Skeletal muscle cell (primary cell): ENCODE results near the gene EPAS1.

Experiments
- DNase-seq: peaks from one replicate; pipeline ENCODE4 v3.0.0-alpha.2; 2010; ENCODE audit warnings: low read depth
- H3K4me3 ChIP-seq: 2 replicates; pipeline ENCODE4 v1.5.1; 2011; ENCODE audit warnings: low read depth, mild to moderate bottlenecking, control low read depth, low read length, moderate library complexity

Gene EPAS1

DNA sequence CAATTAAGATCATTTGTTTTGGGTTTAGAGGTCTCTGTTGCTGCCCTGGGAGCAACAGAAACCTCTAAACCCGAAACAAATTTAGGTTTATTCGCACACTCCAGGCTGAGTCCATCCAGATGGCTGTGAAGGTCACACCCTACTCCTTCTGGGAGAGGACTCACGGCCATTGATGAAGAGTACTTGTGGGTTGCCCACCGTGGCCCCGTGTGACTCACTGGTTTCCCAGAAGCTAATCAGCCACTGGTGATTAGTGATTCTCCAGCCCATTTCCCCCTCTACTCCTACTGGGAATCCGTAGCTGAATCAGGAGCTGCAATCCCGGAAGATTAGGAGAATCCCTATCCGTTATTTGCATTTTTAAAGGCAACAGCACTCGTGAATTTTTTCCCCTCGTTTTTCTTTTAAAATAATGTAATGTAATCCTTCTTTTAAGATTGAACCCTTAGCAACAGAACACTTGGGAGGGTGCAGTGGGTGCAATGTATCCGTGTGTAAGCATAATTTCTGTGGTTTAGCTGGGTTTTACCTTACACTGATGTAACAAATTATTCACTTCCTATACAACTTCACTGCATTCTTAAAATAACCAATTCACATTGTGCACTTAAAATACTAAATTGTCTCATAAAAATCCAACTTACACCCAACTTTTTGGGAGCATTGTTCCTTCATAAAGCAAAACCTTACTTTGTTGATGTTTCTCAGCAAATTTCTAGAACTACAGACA, 27.5 kb upstream of the EPAS1 start:
- DNase-seq: no peak
- H3K4me3 ChIP-seq: no peak overlapping the region

DNA sequence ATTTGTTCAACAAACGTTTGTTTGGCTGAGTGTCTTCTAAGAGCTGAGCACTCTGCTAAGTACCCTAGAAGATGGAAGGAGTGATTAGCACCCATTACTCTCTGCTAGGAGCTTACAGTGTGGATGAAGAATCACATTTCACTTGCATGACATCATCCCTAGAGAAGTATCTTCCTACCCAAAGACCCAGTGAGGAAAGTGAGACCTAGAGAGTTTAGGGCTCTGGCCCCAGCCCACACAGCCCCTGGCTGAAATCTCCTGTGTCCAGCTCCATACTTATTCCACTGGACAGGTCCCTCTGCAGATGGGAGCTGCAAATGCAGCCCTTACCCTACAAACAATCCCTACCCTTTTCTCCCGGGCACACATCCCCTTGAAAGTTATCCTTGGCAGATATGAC, 26.8 kb upstream of the EPAS1 start:
- DNase-seq: no peak
- no peak overlapping the region for H3K4me3 ChIP-seq

DNA sequence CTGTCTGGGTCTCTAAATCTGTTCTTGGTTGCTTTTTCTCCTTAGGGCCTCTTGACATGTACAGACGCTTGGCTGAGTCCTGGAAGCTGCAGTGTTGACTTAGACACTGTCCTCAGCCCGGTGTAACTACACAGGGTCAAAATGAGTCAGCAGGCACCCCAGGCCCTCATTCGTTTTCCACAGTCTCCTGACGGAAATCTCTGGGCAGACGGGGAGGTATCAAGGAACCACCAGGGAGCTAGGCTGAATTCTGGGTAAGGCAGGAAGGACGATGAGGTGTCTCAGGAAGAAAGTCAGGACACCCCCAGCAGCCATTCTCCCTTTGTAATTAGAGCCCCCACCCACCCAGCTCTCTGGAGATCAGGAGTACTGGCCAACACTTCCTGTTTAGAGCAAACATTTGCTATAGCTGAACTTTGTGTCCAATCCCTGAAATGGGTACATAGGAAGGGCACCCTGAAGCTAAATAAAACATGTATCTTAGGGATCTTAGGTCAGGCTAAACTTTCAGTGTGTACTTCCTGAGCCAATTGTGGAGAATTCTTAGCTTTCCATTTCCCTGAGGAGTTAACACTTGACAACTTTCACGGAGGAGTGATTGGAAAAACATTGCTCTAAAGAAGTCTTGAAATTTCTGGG, 23.9 kb upstream of the EPAS1 start:
- DNase-seq: no peak
- no peak overlapping the region for H3K4me3 ChIP-seq

DNA sequence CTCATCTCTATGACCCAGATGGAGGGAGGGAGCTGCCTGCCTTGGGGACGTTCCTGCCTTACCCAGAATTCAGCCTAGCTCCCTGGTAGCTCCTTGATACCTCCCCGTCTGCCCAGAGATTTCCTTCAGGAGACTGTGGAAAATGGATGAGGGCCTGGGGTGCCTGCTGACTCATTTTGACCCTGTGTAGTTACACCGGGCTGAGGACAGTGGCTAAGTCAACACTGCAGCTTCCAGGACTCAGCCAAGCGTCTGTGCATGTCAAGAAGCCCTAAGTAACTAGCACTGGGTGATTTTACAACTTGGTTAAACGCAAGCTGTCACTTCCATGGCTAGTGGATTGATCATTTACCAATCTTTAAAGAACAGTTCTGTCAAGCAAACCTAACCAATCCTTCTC, 23.3 kb upstream of the EPAS1 start:
- no peak for DNase-seq
- H3K4me3 ChIP-seq: no peak overlapping the region

DNA sequence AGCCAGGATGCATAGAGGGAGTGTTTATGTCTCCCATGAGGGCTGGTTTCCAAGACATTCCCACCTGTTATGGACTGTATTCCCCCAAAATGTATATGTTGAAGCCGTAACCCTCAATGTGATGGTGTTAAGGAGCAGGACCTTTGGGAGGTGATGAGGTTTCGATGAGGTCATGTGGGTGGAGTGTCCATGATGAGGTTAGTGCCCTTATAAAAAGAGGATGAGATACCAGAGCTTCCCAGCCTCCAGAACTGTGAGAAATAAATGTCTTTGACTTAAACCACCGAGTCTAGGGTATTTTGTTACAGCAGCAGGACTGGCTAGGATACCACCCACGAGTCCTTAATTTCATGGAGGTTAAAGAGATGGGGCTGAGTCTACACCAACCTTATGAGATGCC, 22.6 kb upstream of the EPAS1 start:
- no peak for DNase-seq
- H3K4me3 ChIP-seq: no peak overlapping the region

DNA sequence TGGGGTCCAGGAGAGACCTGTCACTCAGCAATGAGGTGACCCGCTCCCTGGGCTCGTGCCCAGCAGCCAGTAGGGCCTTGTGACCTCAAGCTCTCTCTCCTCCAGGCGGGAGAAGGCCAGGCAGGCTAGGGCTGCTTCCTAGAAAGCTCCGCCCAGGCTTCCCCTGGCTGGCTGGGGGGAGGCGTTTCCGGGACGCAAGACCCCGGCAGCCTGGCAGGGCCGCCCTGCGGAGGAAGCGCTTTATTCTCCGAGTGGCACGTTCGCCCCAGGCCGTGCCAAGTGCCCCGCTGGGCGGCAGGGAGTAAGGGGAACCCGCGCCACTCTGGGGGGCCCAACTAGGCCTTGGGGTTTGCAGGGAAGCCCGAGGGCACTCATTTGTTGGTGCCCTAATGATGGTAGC, 21.2 kb upstream of the EPAS1 start:
- H3K4me3 ChIP-seq: no peak overlapping the region
- DNase-seq: no peak

DNA sequence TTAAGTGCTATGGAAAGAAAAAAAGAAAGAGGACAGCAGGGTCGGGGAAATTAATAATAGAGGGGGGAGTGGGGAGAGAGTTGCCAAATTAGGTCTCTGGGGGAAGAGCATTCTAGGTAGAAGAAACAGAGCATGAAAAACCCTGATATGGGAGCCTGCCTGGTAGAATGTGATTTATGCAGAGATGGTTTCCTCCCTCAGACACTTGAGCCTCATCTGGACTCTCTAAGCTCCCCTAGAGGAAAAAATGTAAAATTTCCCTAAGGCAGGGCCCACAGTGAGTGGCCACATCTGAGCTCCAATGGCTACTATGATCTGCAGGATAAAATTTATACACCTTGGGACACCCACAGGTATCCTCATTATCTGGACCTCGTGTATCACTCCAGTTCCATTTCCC, 20.6 kb upstream of the EPAS1 start:
- no peak for DNase-seq
- no peak overlapping the region for H3K4me3 ChIP-seq

DNA sequence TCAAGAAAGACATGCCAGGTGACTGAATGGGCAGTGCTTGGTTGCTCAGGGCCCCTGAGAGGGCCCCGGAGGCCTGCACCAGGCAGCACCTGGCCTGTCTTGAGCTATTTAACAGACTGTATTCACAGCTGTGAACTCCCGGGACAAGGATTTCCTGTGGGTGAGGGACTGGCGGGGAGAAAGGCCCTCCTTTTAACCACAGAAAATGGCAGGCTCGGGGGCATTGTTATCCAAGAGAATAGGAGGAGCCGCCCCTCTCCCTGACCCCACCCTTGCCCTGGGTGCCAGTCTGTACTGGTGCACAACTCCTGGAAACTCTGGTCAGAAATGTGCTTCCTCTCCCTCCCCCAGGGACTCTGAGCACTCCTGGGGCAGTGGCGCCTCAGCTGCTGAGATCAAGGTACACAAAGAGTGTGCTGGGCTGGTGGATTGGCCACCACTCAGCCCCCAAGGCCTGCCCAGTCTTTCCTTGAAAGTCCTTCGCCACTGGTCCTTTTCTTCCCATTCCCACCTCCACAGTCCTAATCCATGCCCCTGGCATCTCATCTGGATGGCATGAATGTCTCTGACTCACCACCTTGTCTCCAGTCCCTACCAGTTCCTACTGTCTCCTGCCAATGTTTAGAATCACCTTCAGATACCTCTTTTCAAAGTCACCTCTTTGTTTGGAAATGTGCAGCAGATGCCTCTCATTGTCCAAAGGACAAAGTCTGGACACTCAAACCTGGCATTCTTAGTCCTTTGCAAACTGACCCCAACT, 19.6 kb upstream of the EPAS1 start:
- no peak overlapping the region for H3K4me3 ChIP-seq
- no peak for DNase-seq

DNA sequence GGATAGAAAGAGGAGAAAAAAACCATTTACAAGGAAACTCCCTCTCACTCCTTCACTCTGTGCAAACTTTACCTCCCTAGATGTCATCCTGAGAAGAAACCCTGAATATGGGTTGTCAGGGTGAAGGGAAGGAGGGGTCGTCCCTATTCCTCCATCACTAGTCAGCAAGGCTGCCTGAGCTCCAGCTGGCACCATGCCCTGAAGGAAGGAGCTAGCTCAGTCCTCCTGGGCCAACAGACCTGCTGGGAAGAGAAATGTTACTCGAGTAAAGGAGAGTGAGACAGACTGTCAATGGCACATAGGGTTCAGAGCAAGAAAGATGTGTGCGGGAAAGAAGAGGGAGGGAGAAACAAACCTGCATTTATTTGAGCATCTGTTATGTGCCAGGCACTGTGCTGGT, 18.3 kb upstream of the EPAS1 start:
- no peak overlapping the region for H3K4me3 ChIP-seq
- no peak for DNase-seq

DNA sequence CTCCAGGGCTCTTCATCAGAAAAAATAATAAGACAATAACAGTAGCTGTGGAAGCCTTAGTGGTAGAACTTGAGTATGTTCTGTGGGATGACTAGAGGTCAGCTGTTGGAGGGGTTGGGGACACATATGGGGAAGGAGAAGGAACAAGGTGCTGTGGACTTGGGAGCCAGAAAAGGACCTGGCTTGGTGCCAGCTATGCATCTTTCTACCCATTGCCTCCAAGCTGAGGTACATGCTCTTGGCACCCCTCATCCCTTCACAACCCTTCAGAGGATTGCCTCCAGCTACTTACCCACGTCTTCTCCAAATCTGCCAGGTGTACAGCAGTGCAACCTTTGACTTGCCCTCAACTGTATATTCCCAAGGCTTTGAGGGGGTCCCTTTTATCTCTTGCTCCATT, 15.3 kb upstream of the EPAS1 start:
- DNase-seq: no peak

DNA sequence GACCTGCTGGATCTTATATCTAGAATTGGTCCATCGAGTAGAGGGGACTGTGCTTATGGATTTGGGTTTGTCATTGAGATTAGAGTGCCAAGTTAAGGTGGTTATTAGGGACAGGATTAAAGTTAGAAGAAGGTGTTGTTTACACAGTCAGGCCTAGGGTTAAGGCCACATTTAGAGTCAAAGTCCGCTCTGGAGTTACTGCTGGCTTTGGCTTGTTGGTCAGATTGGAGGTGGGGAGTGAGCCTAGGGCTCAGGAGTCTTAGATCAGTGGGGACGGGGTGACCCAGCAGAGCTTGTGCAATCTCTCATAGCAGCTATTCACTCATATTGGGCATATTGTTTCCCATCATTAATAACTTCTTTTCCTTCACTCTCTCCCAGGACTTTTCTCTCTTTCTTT, 13.5 kb upstream of the EPAS1 start:
- DNase-seq: no peak
- no peak overlapping the region for H3K4me3 ChIP-seq

More for the DNA sequence above, 15.3 kb upstream of the EPAS1 start:
- H3K4me3 ChIP-seq: no peak overlapping the region

DNA sequence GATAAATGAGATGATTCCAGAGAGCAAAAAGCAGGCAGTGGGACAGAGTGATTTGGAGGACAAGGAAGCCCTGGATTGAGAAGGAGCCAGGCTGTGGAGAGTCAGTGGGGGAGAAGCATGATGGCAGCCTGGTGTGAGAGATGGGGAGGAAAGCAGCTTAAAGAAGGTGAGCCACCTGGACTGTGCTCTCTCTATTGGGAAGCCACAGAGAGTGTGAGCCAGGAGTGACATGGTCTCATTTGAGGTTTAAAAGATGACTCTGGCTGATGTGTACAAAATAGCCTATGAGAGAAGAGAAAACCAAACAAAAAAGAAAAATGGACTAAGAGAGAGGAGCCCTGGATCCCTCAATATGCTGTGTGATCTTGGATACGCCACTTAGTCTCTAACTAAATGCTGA, 12.9 kb upstream of the EPAS1 start:
- H3K4me3 ChIP-seq: no peak overlapping the region
- no peak for DNase-seq

DNA sequence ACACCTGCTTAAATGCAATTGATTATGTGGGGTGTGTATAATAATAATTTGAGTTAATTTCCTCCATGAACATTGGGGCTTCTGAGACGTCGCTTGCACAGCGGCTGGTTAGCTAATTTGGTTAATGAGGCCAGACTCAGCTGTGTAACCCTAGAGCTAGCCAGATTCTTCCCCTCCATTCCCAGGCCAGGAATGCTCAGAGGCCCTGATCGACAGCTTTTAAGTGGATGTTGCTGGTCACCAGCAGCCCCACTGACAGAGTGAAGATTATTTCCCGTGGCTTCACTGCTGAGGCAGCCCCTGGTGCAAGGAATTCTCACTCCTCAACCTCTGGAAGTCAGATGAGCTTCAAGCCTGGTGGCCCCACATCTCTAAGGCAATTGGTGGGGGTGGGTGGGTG, 12.4 kb upstream of the EPAS1 start:
- H3K4me3 ChIP-seq: no peak overlapping the region
- no peak for DNase-seq

DNA sequence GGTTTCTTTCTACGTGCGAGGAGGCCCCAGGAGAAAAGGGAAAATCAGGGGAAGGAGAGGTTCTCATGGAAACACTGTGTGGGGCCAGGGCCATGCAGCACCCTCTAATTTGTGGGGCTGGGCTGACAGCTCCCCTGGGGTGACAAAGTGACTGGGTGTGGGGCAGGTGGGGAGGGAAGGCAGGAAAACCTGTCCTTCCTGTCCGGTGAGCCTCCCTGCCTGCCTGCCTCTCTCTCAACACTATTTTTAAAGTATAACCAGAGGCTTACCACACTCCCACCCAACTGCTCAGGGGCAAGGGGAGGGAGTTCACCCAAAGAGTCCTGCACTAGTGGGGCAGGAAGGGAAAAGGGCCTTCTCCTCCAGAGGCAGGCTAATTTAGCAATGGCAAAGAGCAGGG, 10.5 kb upstream of the EPAS1 start:
- no peak overlapping the region for H3K4me3 ChIP-seq
- no peak for DNase-seq

DNA sequence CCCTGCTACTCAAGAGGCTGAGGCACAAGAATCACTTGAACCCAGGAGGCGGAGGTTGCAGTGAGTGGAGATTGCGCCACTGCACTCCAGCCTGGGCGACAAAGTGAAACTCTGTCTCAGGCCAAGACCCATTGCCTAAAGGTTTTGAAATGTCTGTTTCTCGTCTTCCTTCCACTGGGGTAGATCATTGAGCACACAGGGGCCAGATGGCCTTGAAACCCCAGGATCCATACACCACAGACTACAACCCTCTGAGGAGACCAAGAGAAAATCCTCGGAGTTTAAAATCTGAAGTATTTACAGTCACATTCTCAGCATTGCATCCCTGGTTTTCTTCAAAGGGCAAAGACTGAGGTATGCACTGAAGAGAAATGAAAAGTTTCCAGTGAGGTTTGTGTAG, 7.1 kb upstream of the EPAS1 start:
- DNase-seq: no peak
- no peak overlapping the region for H3K4me3 ChIP-seq

DNA sequence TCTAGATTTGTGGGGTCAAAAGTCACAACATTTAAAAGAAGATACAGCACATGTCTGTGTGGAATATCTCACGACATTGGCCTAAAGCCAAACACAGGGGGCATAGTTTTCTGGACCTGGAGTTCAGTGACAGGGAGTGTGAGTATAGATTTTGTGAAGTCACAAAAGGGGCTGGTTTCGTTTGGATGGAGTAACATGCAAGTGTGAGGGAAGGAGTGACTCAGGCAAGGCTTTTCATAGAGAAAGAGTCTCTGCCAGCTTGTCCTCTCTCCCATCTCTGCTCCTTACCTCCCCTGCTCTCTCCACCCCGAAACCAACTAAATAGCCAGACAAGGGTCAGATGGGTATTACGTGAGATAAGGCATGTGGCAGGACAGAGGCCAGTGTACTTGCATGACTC, 3.7 kb upstream of the EPAS1 start:
- no peak for DNase-seq
- H3K4me3 ChIP-seq: no peak overlapping the region

DNA sequence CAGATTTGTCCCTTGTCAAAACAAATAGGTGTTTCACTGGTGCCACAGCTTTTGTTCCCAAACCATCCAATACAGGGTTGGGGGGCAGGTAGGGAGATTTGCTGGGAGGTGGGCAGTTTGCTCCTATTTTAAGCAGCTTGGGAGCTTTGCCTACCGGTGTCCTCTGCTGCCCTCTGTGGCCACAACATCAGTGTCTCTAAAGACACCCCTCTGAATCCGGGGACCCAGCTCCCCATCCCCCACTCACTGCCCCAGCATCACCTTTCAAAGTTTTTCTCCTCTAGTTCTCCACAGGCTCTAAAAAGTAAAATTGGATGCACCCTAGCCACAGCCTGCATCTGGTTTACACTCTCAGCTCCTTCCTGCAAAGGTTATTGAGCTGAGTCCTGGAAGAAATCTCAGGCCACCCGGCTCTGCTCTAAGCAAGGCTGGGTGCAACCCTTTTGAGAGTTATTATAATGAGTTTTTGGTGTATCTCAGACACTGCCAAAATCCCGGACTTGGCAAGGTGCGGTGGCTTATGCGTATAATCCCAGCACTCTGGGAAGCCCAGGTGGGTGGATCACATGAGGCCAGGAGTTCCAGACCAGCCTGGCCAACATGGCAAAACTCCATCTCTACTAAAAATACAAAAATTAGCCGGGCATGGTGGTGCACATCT, 2.9 kb upstream of the EPAS1 start:
- no peak overlapping the region for H3K4me3 ChIP-seq
- DNase-seq: no peak

DNA sequence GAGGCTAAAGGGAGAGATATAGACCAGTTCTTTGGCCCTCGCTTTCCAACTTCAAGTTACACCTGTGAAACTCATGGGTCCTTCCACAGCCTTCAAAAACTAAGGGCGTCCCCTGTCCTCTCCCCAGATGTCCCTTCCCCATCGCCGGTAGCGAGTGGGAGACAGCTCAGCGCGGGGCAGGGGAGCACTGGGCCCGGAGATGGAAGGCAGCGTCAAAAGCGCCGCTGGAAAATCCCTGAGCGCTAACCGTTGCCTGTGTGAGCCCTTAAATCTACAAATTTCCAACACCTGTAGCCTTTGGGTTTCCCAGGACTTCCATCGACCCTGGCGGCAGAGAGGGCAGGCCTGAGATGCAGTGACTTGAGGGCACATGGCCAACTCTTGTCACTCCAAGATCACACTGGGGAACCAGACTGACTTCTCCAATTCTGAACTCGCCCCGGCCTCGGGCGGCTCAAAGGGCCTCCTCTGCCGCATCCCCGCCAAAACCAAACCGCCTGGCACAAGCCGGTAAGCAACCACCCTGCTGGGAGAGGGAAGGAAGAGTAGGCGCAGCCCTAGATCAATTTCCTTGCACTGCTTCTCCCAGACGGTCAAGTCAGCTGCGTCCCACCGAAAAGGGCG, 879 bp upstream of the EPAS1 start:
- H3K4me3 ChIP-seq: peak overlapping the region; percentile 63
- no peak for DNase-seq

DNA sequence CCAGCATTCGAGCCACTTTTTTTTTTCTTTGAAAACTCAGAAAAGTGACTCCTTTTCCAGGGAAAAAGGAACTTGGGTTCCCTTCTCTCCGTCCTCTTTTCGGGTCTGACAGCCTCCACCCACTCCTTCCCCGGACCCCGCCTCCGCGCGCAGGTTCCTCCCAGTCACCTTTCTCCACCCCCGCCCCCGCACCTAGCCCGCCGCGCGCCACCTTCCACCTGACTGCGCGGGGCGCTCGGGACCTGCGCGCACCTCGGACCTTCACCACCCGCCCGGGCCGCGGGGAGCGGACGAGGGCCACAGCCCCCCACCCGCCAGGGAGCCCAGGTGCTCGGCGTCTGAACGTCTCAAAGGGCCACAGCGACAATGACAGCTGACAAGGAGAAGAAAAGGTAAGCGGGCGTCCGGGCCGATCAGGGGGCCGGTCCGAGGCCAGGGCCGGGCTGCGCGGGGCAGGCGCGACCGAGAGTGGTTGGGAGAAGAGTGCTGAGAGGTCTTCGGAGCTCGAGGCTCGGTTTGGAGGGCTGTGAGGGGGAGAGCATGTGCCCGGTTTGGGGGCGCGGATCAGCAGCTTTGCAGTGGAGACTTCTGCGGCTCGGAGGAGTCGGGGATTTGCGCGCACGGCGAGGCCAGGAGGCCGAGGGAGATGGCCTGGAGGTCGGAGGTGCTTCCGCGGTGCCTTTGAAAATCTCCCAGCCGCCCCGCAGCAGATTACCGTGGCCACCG, 502 bp downstream of the EPAS1 start:
- no peak for DNase-seq
- H3K4me3 ChIP-seq: peak overlapping the region; percentile 63

DNA sequence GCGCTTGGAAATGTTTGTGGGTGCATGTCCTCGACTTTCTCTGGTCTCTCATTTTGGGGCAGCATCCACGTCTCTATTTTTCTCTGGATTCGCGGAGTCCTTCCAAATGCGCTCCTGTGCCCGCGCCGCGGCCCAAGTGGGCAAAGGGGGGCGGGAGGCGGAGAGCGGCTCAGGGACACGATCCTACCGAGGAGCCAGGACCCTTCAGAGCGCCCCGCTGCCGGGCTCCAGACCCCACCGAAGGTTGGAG, 990 bp downstream of the EPAS1 start:
- no peak for DNase-seq
- H3K4me3 ChIP-seq: peak overlapping the region; percentile 63
